Peyer's patch (tissue), 4 donors: ENCODE data around the gene SH3TC1.

Experiments used
- CTCF ChIP-seq, 6 experiments: fragments of 450-650 bp in 4 of 6; fragments of 200-600 bp in 2 of 6; sonication (generic) in 1 of 6; IDR thresholded peaks; one replicate each; pipeline ENCODE4 v1.5.1; 2017 to 2019; ENCODE audit warnings: antibody characterized with exemption in 6 of 6, mild to moderate bottlenecking in 3 of 6, moderate library complexity in 1 of 6
- POLR2A ChIP-seq, 2 donors: fragments of 450-650 bp; IDR thresholded peaks; one replicate each; pipeline ENCODE4 v1.5.1; 2017; ENCODE audit warnings: antibody characterized with exemption in 2 of 2, mild to moderate bottlenecking in 2 of 2, moderate library complexity in 2 of 2

DNA sequence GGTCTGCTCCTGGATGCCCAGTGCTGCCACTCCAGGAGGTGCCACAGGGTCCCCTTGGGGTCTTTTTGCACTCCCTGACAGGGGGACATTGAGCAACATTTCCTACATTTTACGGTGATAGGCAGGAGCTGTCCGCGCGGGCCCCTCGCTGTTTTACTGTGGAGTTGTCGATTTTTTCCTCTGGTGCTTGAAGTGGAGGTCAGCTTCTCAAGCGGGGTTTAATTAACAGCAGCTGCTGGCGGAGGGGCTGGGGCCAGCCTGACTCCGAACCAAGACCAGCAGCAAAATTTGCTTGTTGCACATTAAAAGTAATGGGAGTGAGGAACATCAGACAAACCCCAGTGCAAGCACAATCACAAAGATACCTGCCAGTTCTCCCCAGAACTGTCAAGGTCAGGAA lies 13.2 kb upstream of the SH3TC1 start:
- TF ChIP-seq CTCF (IDR thresholded peaks at IDR 0.05) (no peak), POLR2A (IDR thresholded peaks at IDR 0.05) (no peak)
